ENCODE data around the gene TMEM234. TPM values are rescaled to one million over a fixed set of nuclear protein-coding genes. Genes with fewer than 3 reads are reported as not detected.

Gene TMEM234
- total RNA-seq, 6 experiments from 2014 or later: 18.5 to 23.7 (median 20.3) TPM

DNA sequence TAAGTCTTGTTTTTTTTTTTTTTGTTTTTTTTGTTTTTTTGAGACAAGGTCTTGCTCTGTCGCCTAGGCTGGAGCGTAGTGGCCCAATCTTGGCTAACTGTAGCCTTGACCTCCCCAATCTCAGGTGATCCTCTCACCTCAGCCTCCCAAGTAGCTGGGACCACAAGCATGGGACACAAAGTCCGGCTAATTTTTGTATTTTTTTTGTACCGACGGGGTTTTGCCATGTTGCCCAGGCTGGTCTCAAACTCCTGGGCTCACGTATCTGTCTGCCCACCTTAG is 35.0 kb upstream of the TMEM234 start:
- Mint-ChIP-seq H3K27ac (no peak overlapping the region), H3K36me3 (ENCODE audit: low read depth) (no peaks in the 10 kb centered on the region), H3K4me1 (ENCODE audit: low read depth) (no peaks in the 10 kb centered on the region), H3K27me3 (ENCODE audit: insufficient read depth) (peaks cover 5% of the 10 kb centered on the region; the same call in 1 of the 2 replicates), H3K9me3 (no peaks in the 10 kb centered on the region), H3K4me3 (no peak overlapping the region)
- no peak for DNase-seq
- TF ChIP-seq, protein P1, sequence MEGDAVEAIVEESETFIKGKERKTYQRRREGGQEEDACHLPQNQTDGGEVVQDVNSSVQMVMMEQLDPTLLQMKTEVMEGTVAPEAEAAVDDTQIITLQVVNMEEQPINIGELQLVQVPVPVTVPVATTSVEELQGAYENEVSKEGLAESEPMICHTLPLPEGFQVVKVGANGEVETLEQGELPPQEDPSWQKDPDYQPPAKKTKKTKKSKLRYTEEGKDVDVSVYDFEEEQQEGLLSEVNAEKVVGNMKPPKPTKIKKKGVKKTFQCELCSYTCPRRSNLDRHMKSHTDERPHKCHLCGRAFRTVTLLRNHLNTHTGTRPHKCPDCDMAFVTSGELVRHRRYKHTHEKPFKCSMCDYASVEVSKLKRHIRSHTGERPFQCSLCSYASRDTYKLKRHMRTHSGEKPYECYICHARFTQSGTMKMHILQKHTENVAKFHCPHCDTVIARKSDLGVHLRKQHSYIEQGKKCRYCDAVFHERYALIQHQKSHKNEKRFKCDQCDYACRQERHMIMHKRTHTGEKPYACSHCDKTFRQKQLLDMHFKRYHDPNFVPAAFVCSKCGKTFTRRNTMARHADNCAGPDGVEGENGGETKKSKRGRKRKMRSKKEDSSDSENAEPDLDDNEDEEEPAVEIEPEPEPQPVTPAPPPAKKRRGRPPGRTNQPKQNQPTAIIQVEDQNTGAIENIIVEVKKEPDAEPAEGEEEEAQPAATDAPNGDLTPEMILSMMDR (IDR thresholded peaks at IDR 0.05): no peak

DNA sequence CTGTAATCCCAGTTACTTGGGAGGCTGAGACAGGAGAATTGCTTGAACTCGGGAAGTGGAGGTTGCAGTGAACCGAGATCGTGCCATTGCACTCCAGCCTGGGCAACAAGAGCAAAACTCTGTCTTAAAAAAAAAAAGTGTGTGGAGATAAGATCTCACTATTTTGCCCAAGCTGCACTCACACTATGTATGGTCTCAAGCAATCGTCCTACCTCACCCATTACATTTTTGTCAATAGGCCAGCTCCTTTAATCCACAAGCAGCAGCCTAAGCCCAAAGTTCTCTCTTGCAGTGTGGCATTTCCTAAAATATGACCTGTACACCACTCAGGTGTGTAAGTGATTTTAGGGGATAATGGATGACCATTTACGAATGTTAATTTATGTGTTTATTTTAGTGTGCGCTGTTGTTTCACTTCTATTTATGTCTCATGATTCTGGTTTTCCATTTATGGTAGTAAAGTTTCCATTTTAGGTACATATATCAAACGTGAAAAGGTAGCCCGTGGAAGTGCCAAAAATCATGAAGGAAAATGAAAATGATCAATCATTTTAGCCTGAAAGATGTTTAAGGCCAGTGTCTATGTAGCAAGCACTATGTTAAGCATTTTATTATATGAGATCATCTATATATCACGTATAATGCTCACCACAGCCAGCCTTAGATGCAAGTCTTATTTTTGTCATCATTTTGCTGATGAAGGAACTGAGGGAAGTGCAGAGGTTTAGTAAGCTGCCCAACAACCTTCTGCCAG is 34.5 kb upstream of the TMEM234 start:
- H3K36me3 Mint-ChIP-seq (ENCODE audit: low read depth): no peaks in the 10 kb centered on the region
- TF ChIP-seq, protein P1 (IDR thresholded peaks at IDR 0.05): no peak

DNA sequence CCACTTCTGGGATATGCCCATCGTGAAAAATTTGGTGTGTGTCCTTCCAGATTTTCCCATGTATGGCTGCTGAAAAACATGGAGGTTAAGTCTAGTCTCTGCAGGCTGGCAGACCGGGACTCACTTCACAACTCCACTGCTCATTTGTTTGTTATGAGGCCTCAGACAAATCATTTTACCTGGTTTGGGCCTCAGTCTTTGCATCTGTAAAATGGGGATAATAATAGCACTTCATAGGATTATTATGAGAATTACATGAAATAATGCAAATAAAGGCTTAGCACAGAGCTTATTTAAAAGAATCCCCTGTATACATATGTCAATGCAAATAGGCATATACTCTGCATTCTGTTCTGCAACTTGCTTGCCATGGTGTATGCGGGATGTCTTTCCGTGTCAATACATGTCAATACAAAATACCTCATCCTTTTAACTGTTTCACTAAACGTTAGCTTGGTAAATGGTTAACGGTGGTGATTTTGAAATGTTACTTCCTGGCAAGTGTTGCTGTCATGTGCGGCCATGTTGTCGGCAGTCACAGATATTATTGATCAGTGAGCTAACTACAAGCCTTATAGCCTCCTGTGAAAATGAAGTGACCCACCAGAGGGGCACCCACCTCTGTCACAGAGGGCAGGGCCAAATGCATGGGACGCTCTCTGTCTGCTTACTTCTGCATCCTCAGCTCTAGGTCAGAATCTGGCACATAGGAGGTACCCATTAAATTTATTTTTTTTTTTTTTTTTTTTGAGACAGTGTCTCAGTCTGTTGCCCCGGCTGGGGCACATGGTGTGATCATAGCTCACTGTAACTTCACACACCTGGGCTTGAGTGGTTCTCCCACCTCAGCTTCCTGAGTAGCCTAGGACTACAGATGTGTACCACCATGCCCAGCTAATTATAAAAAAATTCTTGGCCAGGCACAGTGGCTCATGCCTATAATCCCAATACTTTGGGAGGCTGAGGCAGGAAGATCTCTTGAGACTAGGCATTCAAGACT is 33.2 kb upstream of the TMEM234 start:
- peaks cover 1% of the 10 kb centered on the region; the same call in 1 of the 2 replicates for H3K27me3 Mint-ChIP-seq (ENCODE audit: insufficient read depth)
- no peaks in the 10 kb centered on the region for H3K9me3 Mint-ChIP-seq
- H3K27ac Mint-ChIP-seq: no peak overlapping the region
- DNase-seq: no peak
- H3K4me1 Mint-ChIP-seq (ENCODE audit: low read depth): peaks cover 6% of the 10 kb centered on the region; the same call in 1 of the 2 replicates
- H3K36me3 Mint-ChIP-seq (ENCODE audit: low read depth): no peaks in the 10 kb centered on the region
- no peak overlapping the region for H3K4me3 Mint-ChIP-seq
- TF ChIP-seq, protein P1 (IDR thresholded peaks at IDR 0.05): no peak

More for the DNA sequence above, 34.5 kb upstream of the TMEM234 start:
- no peak for DNase-seq
- Mint-ChIP-seq H3K27ac (no peak overlapping the region), H3K27me3 (ENCODE audit: insufficient read depth) (peaks cover 5% of the 10 kb centered on the region; the same call in 1 of the 2 replicates), H3K4me3 (no peak overlapping the region), H3K4me1 (ENCODE audit: low read depth) (peaks cover 4% of the 10 kb centered on the region; the same call in 1 of the 2 replicates), H3K9me3 (no peaks in the 10 kb centered on the region)

DNA sequence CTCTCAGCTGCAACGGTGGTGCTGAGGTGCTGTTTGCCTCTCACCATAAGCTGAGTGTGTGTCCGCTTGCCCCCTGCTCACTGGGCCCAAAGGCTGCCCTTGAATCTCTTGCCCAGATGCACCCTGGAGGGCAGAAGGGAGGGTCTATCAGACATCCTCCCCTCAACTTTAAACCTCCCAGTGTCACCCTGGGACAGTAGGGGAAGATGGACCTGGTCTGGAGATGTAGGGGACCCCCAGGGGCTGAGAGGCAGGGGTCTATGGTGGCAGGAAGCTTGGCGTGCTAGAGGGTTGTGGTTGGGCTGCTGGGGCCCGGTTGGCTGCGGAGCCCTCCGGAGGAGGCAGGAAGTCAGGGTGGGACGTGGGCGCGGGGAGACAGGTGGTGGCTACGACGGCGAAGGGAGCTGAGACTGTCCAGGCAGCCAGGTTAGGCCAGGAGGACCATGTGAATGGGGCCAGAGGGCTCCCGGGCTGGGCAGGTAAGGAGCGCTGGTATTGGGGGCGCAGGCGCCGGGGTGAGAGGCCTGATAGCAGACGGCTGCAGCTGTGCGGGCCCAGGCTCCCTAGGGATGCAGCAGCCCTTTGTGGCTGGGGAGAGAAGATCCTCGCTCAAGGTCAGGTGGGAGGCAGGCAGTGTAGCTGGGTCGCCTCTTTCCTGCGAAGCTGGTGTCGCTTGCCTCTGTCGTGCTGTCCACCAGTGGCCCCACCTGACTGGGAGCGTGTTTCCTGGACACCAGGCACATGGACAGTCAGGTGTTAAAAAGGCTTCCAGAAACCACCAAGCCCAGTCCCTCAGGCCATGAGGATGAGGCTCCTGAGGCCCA is 29.0 kb upstream of the TMEM234 start, which contains the start of gene LCK:
Gene LCK (plus strand): TSS at position 373 of the 824 bp plus-strand sequence. CDS start 23,065 bp downstream, outside the sequence.
- Mint-ChIP-seq H3K9me3 (no peaks in the 10 kb centered on the region), H3K36me3 (ENCODE audit: low read depth) (no peaks in the 10 kb centered on the region), H3K4me3 (no peak within 1 kb of the TSS), H3K4me1 (ENCODE audit: low read depth) (peaks cover 34% of the 10 kb centered on the region), H3K27ac (no peak within 1 kb of the TSS), H3K27me3 (ENCODE audit: insufficient read depth) (peaks cover 1% of the 10 kb centered on the region; the same call in 1 of the 2 replicates)
- DNase-seq: no peak
- TF ChIP-seq, protein P1 (IDR thresholded peaks at IDR 0.05): no peak

All from HFFc6 (cell line).